ENCODE measurements around the gene MTMR12. TPM values are rescaled to one million over a fixed set of nuclear protein-coding genes. Genes with fewer than 3 reads are reported as not detected.
"Not testable (repeated sequence)": the region's sequence is repeated elsewhere in the genome, so short reads cannot be mapped to it uniquely, and the experiment has no call there.

Gene MTMR12
- total RNA-seq, 1 experiment from 2014 or later: 28.0 TPM

GRCh38 chr5:32232441-32233219, 80.1 kb downstream of the MTMR12 start:
- peak; percentile 60 for DNase-seq (ENCODE audit: low spot score)

- DNase-seq (ENCODE audit: low spot score): no peak
These were observed 80.8 kb downstream of the MTMR12 start for GRCh38 chr5:32231929-32232328.

GRCh38 chr5:32231241-32231640, 81.5 kb downstream of the MTMR12 start:
- no peak for DNase-seq (ENCODE audit: low spot score)

DNA sequence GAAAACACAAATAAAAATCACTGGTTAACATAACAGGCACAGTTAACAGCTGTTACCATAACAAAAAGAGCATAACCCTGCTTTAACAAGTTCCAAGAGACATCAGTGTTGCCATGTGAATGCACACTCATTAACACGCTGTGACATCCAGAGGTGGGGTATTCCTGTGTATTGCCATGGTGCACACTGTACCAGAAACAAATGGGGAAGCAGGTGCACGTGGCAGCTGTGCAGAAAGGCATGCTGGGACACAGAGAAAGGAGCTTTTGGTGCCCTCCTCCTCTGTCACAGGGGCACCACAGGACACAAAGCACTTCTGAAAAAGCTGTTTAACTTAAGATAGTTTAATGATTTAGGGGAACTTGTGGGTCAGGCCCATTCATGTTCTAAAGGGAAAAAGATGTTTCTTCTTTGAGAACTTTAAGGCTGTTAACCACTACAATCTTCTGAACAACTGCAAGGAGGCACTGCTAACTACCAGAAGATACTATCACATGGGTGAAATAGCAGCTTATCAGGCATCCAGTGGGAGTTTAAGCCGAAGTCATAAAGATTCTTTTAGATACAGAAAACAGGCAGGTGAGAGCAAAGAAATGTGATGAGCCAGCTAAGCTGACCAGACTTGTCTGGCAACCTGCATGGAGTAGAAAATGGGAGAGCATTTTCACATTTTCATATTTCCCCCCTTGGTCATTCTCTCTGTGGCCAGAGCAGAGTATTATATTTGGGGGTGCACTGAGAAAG, 82.2 kb downstream of the MTMR12 start:
- DNase-seq (ENCODE audit: low spot score): no peak

DNA sequence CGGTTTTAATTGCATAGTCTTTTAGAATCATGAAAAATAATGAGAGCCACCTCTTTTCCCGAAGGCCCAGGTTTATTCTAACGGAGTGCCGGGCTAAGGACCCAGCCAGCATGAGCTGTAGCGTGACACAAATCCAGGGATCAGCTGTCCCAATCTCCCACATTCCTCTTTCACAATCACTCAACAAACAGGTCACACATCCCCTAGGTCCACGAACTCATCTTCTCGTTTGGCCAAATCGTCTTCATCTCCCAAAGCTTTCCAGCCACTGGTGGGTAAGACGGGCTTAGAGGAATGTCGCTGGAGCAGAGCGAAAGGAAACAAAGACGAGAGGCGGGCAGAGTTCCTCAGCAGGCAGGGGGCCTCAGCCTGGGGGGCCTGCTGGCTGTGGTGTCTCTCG, 83.2 kb downstream of the MTMR12 start:
- DNase-seq (ENCODE audit: low spot score): no peak

DNA sequence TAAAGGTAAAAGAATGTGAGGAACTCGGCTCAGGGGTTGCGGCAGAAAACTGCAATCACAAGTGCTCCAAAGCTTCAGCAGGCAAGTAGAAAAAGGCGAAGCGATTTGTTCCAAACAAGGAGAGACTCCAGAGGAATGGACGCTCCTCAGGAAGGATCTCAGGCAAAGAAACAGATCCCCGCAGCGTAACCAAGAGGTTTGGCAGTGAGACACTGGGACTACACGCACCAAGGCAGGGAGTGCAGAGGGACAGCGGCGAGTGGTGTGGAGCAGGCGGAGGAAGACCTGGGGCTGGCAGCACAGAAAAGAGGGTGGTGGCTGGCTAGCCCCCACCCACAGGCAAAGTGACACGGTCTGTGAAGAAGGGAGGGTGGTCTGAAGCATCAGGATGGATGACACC, 83.9 kb downstream of the MTMR12 start:
- no peak for DNase-seq (ENCODE audit: low spot score)

GRCh38 chr5:32225445-32225844, 87.3 kb downstream of the MTMR12 start:
- DNase-seq (ENCODE audit: low spot score): no peak

DNA sequence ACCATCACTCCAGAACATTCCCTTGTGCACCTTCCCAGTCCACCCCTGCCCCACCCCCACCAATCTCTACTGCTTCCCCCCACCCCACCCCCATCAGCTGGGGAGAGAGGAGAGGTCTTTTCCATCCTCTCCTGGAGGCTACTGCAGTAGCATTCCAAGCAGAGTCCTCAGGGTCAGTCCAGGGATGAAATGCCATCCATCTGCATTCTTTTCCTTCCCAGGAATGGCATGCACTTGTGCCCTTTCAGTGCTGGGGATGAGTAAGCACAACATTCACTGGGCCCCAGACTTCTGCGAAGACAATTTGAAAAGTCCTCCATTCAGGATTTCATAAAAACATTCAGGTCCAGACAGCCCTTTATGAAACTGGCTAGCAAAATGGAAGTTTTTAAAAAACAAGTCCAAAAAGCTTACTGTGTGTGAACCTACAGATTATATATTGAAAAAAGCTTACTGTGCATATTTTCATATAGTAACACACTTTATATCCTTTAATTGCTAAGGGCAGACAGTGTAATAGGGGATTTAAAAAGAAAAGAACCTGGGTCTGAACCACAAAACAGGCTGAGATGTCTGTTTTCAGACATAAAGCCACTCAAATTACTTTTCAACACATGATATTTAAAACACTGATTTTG, 88.6 kb downstream of the MTMR12 start:
- DNase-seq (ENCODE audit: low spot score): peak; percentile 84

DNA sequence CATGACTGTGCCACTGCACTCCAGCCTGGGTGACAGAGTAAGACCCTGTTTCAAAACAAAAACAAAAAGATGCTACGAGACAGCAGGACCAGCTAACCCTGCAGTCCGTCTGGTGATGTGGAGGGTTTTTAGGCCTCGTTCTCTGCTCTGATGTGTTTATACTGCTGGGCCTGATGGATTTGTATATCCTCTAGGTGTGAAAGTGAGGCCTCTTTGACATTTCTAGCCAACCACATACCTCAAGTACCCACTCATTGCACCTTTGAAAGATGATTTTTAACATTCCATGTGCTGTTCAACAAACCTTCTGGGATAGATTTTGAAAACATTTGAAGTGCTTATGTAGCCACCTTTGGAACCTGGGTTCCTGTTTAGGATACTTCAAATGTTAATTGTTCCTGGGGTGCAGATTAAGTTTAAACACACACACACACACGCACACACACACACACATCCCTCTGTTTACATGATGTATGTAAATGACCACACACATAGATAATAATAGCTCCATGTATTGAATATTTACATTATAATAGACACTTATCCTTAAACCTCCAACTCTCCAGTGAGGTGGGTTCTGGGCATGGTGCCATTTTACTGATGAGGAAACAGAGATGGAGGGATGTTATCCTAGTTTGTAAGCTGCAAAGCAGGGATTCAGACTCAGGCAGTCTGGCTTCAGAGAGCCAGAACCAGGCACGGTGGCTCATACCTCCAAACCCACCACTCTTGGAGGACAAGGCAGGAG, 89.8 kb downstream of the MTMR12 start:
- DNase-seq (ENCODE audit: low spot score): no peak

- DNase-seq (ENCODE audit: low spot score): no peak
These were observed 94.8 kb downstream of the MTMR12 start for GRCh38 chr5:32217886-32218396.

- DNase-seq (ENCODE audit: low spot score): not testable (repeated sequence)
These were observed 98.4 kb downstream of the MTMR12 start for GRCh38 chr5:32214344-32214743.

GRCh38 chr5:32210151-32210550, 102.6 kb downstream of the MTMR12 start:
- DNase-seq (ENCODE audit: low spot score): no peak

DNA sequence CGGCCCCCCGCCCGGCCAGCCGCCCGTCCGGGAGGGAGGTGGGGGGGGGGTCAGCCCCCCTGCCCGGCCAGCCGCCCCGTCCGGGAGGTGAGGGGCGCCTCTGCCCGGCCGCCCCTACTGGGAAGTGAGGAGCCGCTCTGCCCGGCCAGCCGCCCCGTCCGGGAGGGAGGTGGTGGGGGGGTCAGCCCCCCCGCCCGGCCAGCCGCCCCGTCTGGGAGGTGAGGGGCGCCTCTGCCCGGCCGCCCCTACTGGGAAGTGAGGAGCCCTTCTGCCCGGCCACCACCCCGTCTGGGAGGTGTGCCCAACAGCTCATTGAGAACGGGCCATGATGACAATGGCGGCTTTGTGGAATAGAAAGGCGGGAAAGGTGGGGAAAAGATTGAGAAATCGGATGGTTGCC, 103.9 kb downstream of the MTMR12 start:
- not testable (repeated sequence) for DNase-seq (ENCODE audit: low spot score)

DNA sequence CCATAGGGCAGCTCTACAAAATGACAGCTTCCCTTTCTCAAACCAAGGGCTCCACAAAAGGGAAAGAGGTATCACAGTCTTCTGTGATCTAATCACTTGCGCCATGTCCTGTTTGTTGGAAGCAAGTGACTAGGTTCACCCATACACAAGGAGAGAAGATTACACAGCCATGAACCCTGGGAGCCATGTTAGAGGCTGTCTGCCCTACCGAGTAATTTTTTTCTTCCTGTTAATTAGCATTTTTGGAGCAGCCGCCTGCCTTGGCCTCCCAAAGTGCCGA, 105.4 kb downstream of the MTMR12 start:
- no peak for DNase-seq (ENCODE audit: low spot score)

DNA sequence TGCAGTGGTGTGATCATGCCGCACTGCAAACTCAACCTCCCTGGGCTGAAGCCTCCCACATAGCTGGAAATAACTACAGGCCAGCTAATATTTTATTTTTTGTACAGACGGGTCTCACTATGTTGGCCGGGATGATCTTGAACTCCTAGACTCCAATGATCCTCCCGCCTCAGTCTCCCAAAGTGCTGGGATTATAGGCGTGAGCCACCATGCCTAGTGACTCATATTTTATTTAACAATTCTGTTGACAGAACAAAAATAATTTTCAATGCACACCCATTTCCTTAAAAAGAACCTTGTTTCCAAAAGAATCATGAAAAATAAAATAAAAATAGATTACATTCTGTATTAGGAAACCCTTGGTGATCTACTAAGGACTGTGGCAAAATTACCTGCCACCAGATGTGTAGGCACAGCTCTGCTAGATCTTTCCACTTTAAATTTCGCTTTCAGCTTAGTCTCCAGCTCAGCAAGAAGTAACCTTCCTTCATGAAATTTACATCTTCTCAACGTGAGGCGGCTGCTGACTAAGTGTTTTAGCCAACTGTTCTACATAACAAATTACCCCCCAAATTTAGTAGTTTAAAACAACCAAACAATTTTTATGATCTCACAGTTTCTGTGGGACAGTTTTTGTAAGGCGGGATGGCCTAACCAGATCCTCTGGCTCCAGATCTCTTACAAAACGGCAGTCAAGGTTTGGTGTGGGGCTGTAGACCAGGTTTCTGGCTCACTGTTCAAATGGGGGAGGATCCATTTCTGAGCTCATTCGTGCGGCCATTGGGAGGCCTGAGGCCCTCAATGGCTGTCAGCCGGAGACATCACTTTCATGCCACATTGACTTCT, 106.0 kb downstream of the MTMR12 start:
- DNase-seq (ENCODE audit: low spot score): no peak

- DNase-seq (ENCODE audit: low spot score): no peak
These were observed 106.7 kb downstream of the MTMR12 start for GRCh38 chr5:32206053-32206452.

- no peak for DNase-seq (ENCODE audit: low spot score)
These were observed 110.3 kb downstream of the MTMR12 start for GRCh38 chr5:32202394-32202793.

DNA sequence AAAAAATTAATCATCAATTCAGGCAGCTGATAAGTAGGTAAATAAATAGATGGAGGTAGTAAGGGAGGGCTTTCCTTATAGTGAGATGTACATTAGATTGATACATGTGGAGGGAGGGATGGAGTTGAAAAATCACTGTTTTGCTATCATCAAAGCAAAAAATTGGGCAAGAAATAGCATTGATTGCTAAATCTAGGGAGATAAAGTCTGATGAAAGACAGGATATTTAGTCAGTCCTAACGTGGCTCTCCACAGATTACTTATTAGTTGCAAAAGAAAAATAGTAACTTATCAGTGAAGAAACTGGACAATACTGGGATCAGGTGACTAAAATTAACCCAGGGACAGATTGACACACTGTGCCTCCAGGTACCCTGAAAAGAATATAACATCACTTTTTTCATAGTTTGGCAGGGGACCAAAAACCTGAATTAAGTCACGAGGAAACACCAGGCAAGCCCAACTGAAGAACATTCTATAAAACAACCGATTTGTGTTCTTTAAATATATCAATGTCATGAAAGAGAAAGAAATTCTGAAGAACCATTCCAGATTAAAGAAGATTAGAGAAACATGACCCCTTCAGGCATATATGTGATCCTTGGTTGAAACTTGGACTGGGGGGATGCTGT, 111.5 kb downstream of the MTMR12 start:
- no peak for DNase-seq (ENCODE audit: low spot score)

- DNase-seq (ENCODE audit: low spot score): no peak
These were observed 115.7 kb downstream of the MTMR12 start for GRCh38 chr5:32197032-32197431.

GRCh38 chr5:32195265-32195664, 117.5 kb downstream of the MTMR12 start:
- DNase-seq (ENCODE audit: low spot score): no peak

GRCh38 chr5:32193591-32193990, 119.1 kb downstream of the MTMR12 start:
- DNase-seq (ENCODE audit: low spot score): peak; percentile 88

Measured in A172 (cell line).